Measurements from ENCODE around the gene CDPF1. TPM values are rescaled to one million over a fixed set of nuclear protein-coding genes. Genes with fewer than 3 reads are reported as not detected.
"Not testable (repeated sequence)": the region's sequence is repeated elsewhere in the genome, so short reads cannot be mapped to it uniquely, and the experiment has no call there.

CDPF1 gene
- total RNA-seq, 1 experiment from 2014 or later = 6.3 TPM

DNA sequence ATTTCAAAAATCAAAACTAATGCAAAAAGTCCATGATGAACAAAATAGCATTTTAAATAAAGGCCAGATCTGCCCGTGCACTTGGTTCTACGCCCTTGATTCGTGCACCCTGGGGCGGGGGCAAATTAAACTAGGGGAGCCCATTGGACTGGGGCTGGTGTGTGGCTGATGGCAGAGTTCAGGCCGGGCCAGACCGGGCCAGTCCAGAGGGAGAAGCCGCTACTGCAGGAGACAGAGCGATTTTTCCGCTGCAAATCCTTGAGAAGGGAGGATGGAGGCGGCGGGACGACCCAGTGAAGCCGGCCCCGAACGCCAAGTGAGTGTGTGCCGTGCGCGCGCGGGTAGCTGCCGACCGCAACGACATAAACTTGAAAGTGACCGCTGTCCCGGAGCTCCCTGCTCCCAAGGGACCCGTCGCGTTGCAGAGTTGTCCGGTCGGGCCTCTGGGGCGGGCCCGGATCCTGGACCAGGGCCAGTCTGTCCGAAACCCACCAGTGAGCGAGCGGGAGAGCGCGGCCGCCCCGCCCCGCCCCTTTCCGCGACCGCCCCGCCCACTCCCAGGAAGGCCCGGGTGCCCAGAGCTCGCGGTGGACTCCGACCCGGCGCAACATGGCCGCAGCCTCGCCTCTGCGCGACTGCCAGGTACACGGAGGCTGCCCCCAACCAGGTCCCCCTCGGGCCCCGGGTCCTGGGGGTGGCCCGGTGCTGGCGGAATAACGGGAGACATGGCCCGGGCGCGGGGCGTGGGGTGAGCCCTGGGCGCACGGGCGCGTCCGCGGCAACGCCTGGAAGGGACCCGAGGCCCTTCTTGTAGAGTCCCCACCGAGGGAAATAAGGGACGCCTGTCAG lies 17.6 kb upstream of the CDPF1 start, which contains the start of gene TTC38:
TSS of gene TTC38 (plus strand) at position 578 of the 849 bp plus-strand sequence. CDS start at position 610, 32 bp downstream.
- no TSS peak for BruUV-seq (replicated peaks)
- Mint-ChIP-seq H3K27me3 (ENCODE audit: insufficient read depth, unreplicated experiment) (no peaks in the 10 kb centered on the region), H3K27ac (ENCODE audit: low read depth, unreplicated experiment) (peak within 1 kb of the TSS; percentile 82), H3K4me3 (ENCODE audit: unreplicated experiment) (peak within 1 kb of the TSS; percentile 84), H3K4me1 (ENCODE audit: insufficient read depth, unreplicated experiment) (peaks cover 14% of the 10 kb centered on the region), H3K9me3 (ENCODE audit: unreplicated experiment) (no peaks in the 10 kb centered on the region), H3K36me3 (ENCODE audit: insufficient read depth, unreplicated experiment) (no peaks in the 10 kb centered on the region)
- no peak for TF ChIP-seq CTCF (IDR thresholded peaks at IDR 0.05; ENCODE audit: unreplicated experiment)
- ChIA-PET CTCF (interaction anchor here (1.0 to 2.0 kb wide), 3 partner anchors 9 to 146 kb away, joined by 3 to 6 read pairs (median 4); no protein-coding TSS in a partner anchor), POLR2A (interaction anchor here (0.6 to 3.2 kb wide), 20 partner anchors 9 to 1723 kb away, joined by 3 to 29 read pairs (median 3); partner anchors contain the start of genes CDPF1, GTSE1, PPARA and TRMU)
- intact Hi-C loops (cut with micrococcal nuclease) = loop anchor here (1.0 kb wide), 1 partner anchor 29 kb away; the partner anchor contains the start of gene GTSE1
- peak; percentile 83 for DNase-seq (ENCODE audit: unreplicated experiment)

DNA sequence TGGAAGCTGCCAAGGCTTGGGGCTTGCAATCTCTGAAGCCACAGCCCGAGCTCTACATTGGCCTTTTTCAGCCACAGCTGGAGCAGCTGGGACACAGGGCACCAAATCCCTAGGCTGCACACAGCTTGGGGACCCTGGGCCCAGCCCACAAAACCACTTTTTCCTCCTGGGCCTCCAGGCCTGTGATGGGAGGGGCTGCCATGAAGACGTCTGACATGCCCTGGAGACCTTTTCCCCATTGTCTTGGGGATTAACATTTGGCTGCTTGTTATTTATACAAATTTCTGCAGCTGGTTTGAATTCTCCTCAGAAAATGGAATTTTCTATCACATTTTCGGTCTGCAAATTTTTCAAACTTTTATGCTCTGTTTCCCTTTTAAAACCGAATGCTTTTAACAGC lies 15.5 kb upstream of the CDPF1 start:
- BruUV-seq (replicated peaks); POLR2A ChIA-PET; H3K36me3 Mint-ChIP-seq (ENCODE audit: insufficient read depth, unreplicated experiment); H3K4me3 Mint-ChIP-seq (ENCODE audit: unreplicated experiment); DNase-seq (ENCODE audit: unreplicated experiment); H3K9me3 Mint-ChIP-seq (ENCODE audit: unreplicated experiment); intact Hi-C loops (cut with micrococcal nuclease); H3K27ac Mint-ChIP-seq (ENCODE audit: low read depth, unreplicated experiment): not testable (repeated sequence)
- Mint-ChIP-seq H3K4me1 (ENCODE audit: insufficient read depth, unreplicated experiment) (peaks cover 14% of the 10 kb centered on the region), H3K27me3 (ENCODE audit: insufficient read depth, unreplicated experiment) (peaks cover 14% of the 10 kb centered on the region)
- CTCF ChIA-PET = interaction anchor here (0.9 kb wide), 1 partner anchor 13 kb away, joined by 3 read pairs; no protein-coding TSS in a partner anchor

DNA sequence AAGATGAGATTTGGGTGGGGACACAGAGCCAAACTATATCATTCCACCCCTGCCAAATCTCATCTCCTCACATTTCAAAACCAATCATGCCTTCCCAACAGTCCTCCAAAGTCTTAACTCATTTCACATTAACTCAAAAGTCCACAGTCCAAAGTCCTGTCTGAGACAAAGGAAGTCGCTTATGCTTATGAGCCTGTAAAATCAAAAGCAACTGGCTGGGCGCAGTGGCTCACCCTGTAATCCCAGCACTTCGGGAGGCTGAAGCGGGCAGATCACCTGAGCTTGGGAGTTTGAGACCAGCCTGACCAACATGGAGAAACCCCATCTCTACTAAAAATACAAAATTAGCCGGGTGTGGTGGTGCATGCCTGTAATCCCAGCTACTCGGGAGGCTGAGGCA lies 14.4 kb upstream of the CDPF1 start:
- H3K4me3 Mint-ChIP-seq (ENCODE audit: unreplicated experiment); H3K27ac Mint-ChIP-seq (ENCODE audit: low read depth, unreplicated experiment); H3K36me3 Mint-ChIP-seq (ENCODE audit: insufficient read depth, unreplicated experiment); intact Hi-C loops (cut with micrococcal nuclease); DNase-seq (ENCODE audit: unreplicated experiment); H3K9me3 Mint-ChIP-seq (ENCODE audit: unreplicated experiment); H3K4me1 Mint-ChIP-seq (ENCODE audit: insufficient read depth, unreplicated experiment); BruUV-seq (replicated peaks): not testable (repeated sequence)
- POLR2A ChIA-PET = interaction anchor here (0.9 kb wide), 1 partner anchor 14 kb away, joined by 3 read pairs; the partner anchor contains the start of gene CDPF1
- H3K27me3 Mint-ChIP-seq (ENCODE audit: insufficient read depth, unreplicated experiment) = peaks cover 25% of the 10 kb centered on the region
- CTCF ChIA-PET = interaction anchor here (0.9 kb wide), 1 partner anchor 14 kb away, joined by 3 read pairs; no protein-coding TSS in a partner anchor

GRCh38 chr22:46263216-46263590 lies 13.1 kb upstream of the CDPF1 start, which contains the start of gene PKDREJ:
Gene PKDREJ (minus strand): TSS chr22:46263343. CDS start chr22:46263322, 21 bp downstream.
- Mint-ChIP-seq H3K4me1 (ENCODE audit: insufficient read depth, unreplicated experiment) (peaks cover 5% of the 10 kb centered on the region), H3K4me3 (ENCODE audit: unreplicated experiment) (no peak within 1 kb of the TSS), H3K27ac (ENCODE audit: low read depth, unreplicated experiment) (no peak within 1 kb of the TSS), H3K27me3 (ENCODE audit: insufficient read depth, unreplicated experiment) (peaks cover 32% of the 10 kb centered on the region), H3K9me3 (ENCODE audit: unreplicated experiment) (no peaks in the 10 kb centered on the region), H3K36me3 (ENCODE audit: insufficient read depth, unreplicated experiment) (no peaks in the 10 kb centered on the region)
- CTCF ChIA-PET = no interaction called here
- no peak for TF ChIP-seq CTCF (IDR thresholded peaks at IDR 0.05; ENCODE audit: unreplicated experiment)
- BruUV-seq (replicated peaks) = no TSS peak
- no peak for DNase-seq (ENCODE audit: unreplicated experiment)
- intact Hi-C loops (cut with micrococcal nuclease) = no loop called here
- POLR2A ChIA-PET = no interaction called here

All from MCF 10A (cell line).